WTC11 (cell line): Measurements from ENCODE around the gene MED9. TPM values are rescaled to one million over a fixed set of nuclear protein-coding genes. Genes with fewer than 3 reads are reported as not detected.
A peak's percentile ranks its signal among the peaks of the same experiment; 100 is the strongest.

Source experiments
- ATAC-seq: fragments of 200-7000 bp; cut with Tn5 transposase; 2 replicates; pipeline ENCODE4 v1.10.0; 2021; ENCODE audit warnings: mild to moderate bottlenecking, moderate library complexity
- CTCF ChIA-PET: fragments of 300-600 bp; sonication (Branson Sonifier 250); formaldehyde crosslinking; loops from one replicate; lab custom pipeline; 2021; ENCODE audit warnings: antibody characterized with exemption; lab: Charles Lee
- POLR2A ChIA-PET: fragments of 350-600 bp; sonication (Branson Sonifier 250); formaldehyde crosslinking; loops from one replicate; lab custom pipeline; 2021; ENCODE audit warnings: antibody characterized with exemption; lab: Charles Lee
- DNase-seq: peaks from one replicate; pipeline ENCODE4 v3.0.0; 2021; ENCODE audit warnings: low spot score
- H3K27ac Mint-ChIP-seq: 2 replicates; pipeline ENCODE4 v1.8.0; 2021; ENCODE audit warnings: mixed read lengths
- H3K27me3 Mint-ChIP-seq: 2 replicates; pipeline ENCODE4 v1.8.0; 2021; ENCODE audit warnings: low read depth, mild to moderate bottlenecking, moderate library complexity, mixed read lengths
- H3K36me3 Mint-ChIP-seq: 2 replicates; pipeline ENCODE4 v1.8.0; 2021; ENCODE audit warnings: mixed read lengths
- H3K4me1 Mint-ChIP-seq: 2 replicates; pipeline ENCODE4 v1.8.0; 2022; ENCODE audit warnings: mixed read lengths
- H3K4me3 Mint-ChIP-seq: 2 replicates; pipeline ENCODE4 v1.8.0; 2021; ENCODE audit warnings: mild to moderate bottlenecking, moderate library complexity, mixed read lengths
- H3K9me3 Mint-ChIP-seq: 2 replicates; pipeline ENCODE4 v1.8.0; 2021; ENCODE audit warnings: mixed read lengths
- ARID4B ChIP-seq: sonication (generic); formaldehyde crosslinking; IDR thresholded peaks from 2 replicates; pipeline ENCODE4 v1.8.0; 2023; ENCODE audit warnings: missing genetic modification reagents, mild to moderate bottlenecking, borderline replicate concordance
- ATF6 ChIP-seq: sonication (generic); formaldehyde crosslinking; IDR thresholded peaks from 2 replicates; pipeline ENCODE4 v1.8.1; 2023; ENCODE audit warnings: mild to moderate bottlenecking, missing genetic modification reagents
- CTCF ChIP-seq: fragments of 200-600 bp; IDR thresholded peaks from 2 replicates; pipeline ENCODE4 v1.8.0; 2022; ENCODE audit warnings: antibody characterized with exemption
- FOXP4 ChIP-seq: sonication (generic); formaldehyde crosslinking; IDR thresholded peaks from 2 replicates; pipeline ENCODE4 v1.8.0; 2022; ENCODE audit warnings: mild to moderate bottlenecking, missing genetic modification reagents
- HMGA2 ChIP-seq: fragments of 250-450 bp; sonication (Bioruptor Pico); IDR thresholded peaks from 2 replicates; pipeline ENCODE4 v1.4.0; 2021; ENCODE audit warnings: mild to moderate bottlenecking, moderate library complexity
- IRF2 ChIP-seq: sonication (generic); formaldehyde crosslinking; IDR thresholded peaks from 2 replicates; pipeline ENCODE4 v1.8.0; 2022; ENCODE audit warnings: low read depth, missing genetic modification reagents, borderline replicate concordance
- MLX ChIP-seq: sonication (generic); formaldehyde crosslinking; IDR thresholded peaks from 2 replicates; pipeline ENCODE4 v1.8.1; 2023; ENCODE audit warnings: mild to moderate bottlenecking, missing genetic modification reagents, moderate library complexity
- NFATC4 ChIP-seq: fragments of 250-450 bp; sonication (Bioruptor Pico); IDR thresholded peaks from 2 replicates; pipeline ENCODE4 v1.9.0; 2021; ENCODE audit warnings: mild to moderate bottlenecking
- ZNF281 ChIP-seq: sonication (generic); formaldehyde crosslinking; IDR thresholded peaks from 2 replicates; pipeline ENCODE4 v1.8.0; 2023; ENCODE audit warnings: mild to moderate bottlenecking, missing genetic modification reagents
- ZNF317 ChIP-seq: sonication (generic); formaldehyde crosslinking; IDR thresholded peaks from 2 replicates; pipeline ENCODE4 v1.8.1; 2023; ENCODE audit warnings: low read depth, mild to moderate bottlenecking, moderate library complexity, missing genetic modification reagents, borderline replicate concordance
- total RNA-seq: library from RNA; stranded (reverse); gene quantifications from 3 replicates; pipeline ENCODE4 v1.2.3, GENCODE V29; 2021

Gene MED9
- total RNA-seq, 1 experiment from 2014 or later = 21.1 TPM

GRCh38 chr17:17440010-17440843 lies 36.6 kb upstream of the MED9 start:
- H3K9me3 Mint-ChIP-seq = peaks cover 13% of the 10 kb centered on the region
- H3K27me3 Mint-ChIP-seq = peaks cover 5% of the 10 kb centered on the region
- H3K36me3 Mint-ChIP-seq = peaks cover 4% of the 10 kb centered on the region; the same call in 1 of the 2 replicates
- TF ChIP-seq ATF6 (CRISPR knock-in tag) (no peak), MLX (no peak), ZNF281 (CRISPR knock-in tag) (no peak), ARID4B (CRISPR knock-in tag) (no peak), CTCF (peak; percentile 76)
- DNase-seq = peak; percentile 84
- peak; percentile 89 for ATAC-seq
- no peak overlapping the region for H3K4me3 Mint-ChIP-seq
- no peak overlapping the region for H3K27ac Mint-ChIP-seq
- ChIA-PET POLR2A (interaction anchor here (0.8 kb wide), 1 partner anchor 57 kb away, joined by 3 read pairs; no protein-coding TSS in a partner anchor), CTCF (interaction anchor here (0.6 to 1.3 kb wide), 12 partner anchors 9 to 173 kb away, joined by 3 to 6 read pairs (median 4); no protein-coding TSS in a partner anchor)
- H3K4me1 Mint-ChIP-seq = peaks cover 9% of the 10 kb centered on the region; the same call in 1 of the 2 replicates

GRCh38 chr17:17440938-17441675 lies 35.7 kb upstream of the MED9 start:
- no peak overlapping the region; the same call in 1 of the 2 replicates for H3K27ac Mint-ChIP-seq
- H3K4me1 Mint-ChIP-seq = peaks cover 17% of the 10 kb centered on the region
- CTCF ChIA-PET = interaction anchor here (1.0 to 1.3 kb wide), 2 partner anchors 31 to 53 kb away, joined by 3 to 4 read pairs; no protein-coding TSS in a partner anchor
- no peak for DNase-seq
- POLR2A ChIA-PET = no interaction called here
- no peak overlapping the region for H3K4me3 Mint-ChIP-seq
- H3K36me3 Mint-ChIP-seq = peaks cover 4% of the 10 kb centered on the region; the same call in 1 of the 2 replicates
- no peak for ATAC-seq
- peaks cover 13% of the 10 kb centered on the region for H3K9me3 Mint-ChIP-seq
- peaks cover 5% of the 10 kb centered on the region for H3K27me3 Mint-ChIP-seq
- TF ChIP-seq ATF6 (CRISPR knock-in tag) (no peak), NFATC4 (CRISPR knock-in tag) (no peak), FOXP4 (no peak), ZNF317 (CRISPR knock-in tag) (no peak), HMGA2 (CRISPR knock-in tag) (no peak), IRF2 (CRISPR knock-in tag) (no peak)
